Memory B cell (primary cell): ENCODE measurements around the gene RPS6KA5.
"Not testable (repeated sequence)": the region's sequence is repeated elsewhere in the genome, so short reads cannot be mapped to it uniquely, and the experiment has no call there.

Source experiments
- ATAC-seq: fragments of 150-1000 bp; cut with Tn5 transposase; 2 replicates; pipeline ENCODE4 v1.10.0; 2021; ENCODE audit warnings: low read depth, mild to moderate bottlenecking, moderate library complexity
- DNase-seq, 2 donors: peaks; one replicate each; pipeline ENCODE4 v3.0.0; 2022; ENCODE audit warnings: low spot score in 2 of 2
- H3K27ac Mint-ChIP-seq: one replicate; pipeline ENCODE4 v1.8.0; 2022; ENCODE audit warnings: mild to moderate bottlenecking, moderate library complexity, mixed read lengths
- H3K27me3 Mint-ChIP-seq: one replicate; pipeline ENCODE4 v1.8.0; 2022; ENCODE audit warnings: mixed read lengths
- H3K36me3 Mint-ChIP-seq: one replicate; pipeline ENCODE4 v1.8.0; 2022; ENCODE audit warnings: mild to moderate bottlenecking, mixed read lengths
- H3K4me1 Mint-ChIP-seq: one replicate; pipeline ENCODE4 v1.8.0; 2022; ENCODE audit warnings: mixed read lengths
- H3K4me3 Mint-ChIP-seq: one replicate; pipeline ENCODE4 v1.8.0; 2022; ENCODE audit warnings: mild to moderate bottlenecking, moderate library complexity, mixed read lengths
- H3K9me3 Mint-ChIP-seq: one replicate; pipeline ENCODE4 v1.8.0; 2022; ENCODE audit warnings: mixed read lengths

The RPS6KA5 gene

DNA sequence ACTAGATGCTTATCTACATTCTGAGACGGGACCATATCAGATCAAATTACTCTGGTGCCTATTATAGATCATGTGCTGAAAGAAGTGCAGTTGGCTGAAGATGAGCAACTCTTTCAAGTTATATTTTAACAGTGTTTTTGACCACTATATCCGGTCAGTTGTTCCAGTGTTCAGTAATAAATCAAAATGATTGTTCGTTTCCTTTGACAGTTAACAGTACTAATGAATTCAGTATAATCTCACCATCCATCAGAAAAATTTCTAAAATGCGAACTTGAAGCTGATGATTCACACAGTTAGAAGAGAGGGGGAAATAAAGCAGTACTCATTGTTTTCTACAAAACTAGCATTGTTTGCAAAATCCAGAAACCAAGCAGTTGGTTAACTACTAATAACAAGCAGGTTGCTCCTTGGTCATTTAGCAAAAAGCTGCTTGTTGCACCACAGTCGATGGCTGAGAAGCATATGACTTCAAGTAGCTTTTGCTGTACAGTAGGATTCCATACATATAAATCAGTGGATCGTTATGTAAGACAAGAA is 2.3 kb downstream of the RPS6KA5 start:
- no peak overlapping the region for H3K4me3 Mint-ChIP-seq
- H3K27me3 Mint-ChIP-seq: no peaks in the 10 kb centered on the region
- ATAC-seq (no peak), DNase-seq (no peak)
- H3K9me3 Mint-ChIP-seq: no peaks in the 10 kb centered on the region
- no peaks in the 10 kb centered on the region for H3K36me3 Mint-ChIP-seq
- H3K4me1 Mint-ChIP-seq: peaks cover 32% of the 10 kb centered on the region
- no peak overlapping the region for H3K27ac Mint-ChIP-seq

DNA sequence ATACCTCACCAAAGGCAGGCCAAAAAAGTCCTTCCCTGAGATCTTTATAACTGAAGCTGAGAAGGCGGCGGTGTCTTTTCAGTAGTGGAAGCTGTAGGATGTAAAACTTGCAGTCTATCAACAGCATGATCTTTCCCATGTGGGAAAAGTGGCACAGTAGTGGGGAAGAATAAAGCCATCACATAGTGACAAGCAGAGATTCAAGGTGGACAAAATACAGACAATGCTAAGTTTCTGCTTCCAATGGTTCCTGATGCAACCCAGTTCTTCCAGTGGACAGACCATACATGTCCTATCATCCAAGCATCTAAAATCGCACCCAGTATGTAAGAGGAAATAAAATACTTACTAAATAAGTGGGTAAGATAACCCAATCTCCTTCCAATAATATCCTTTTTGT is 4.1 kb downstream of the RPS6KA5 start:
- H3K27ac Mint-ChIP-seq: peak overlapping the region; percentile 35
- H3K27me3 Mint-ChIP-seq: no peaks in the 10 kb centered on the region
- H3K4me3 Mint-ChIP-seq: no peak overlapping the region
- no peaks in the 10 kb centered on the region for H3K9me3 Mint-ChIP-seq
- DNase-seq: no peak
- ATAC-seq: no peak
- H3K4me1 Mint-ChIP-seq: peaks cover 27% of the 10 kb centered on the region
- H3K36me3 Mint-ChIP-seq: no peaks in the 10 kb centered on the region

GRCh38 chr14:91055016-91055415 is 5.4 kb downstream of the RPS6KA5 start:
- Mint-ChIP-seq H3K36me3 (no peaks in the 10 kb centered on the region), H3K27ac (no peak overlapping the region), H3K4me3 (no peak overlapping the region), H3K27me3 (no peaks in the 10 kb centered on the region), H3K9me3 (no peaks in the 10 kb centered on the region), H3K4me1 (peaks cover 27% of the 10 kb centered on the region)
- no peak for ATAC-seq
- no peak for DNase-seq

DNA sequence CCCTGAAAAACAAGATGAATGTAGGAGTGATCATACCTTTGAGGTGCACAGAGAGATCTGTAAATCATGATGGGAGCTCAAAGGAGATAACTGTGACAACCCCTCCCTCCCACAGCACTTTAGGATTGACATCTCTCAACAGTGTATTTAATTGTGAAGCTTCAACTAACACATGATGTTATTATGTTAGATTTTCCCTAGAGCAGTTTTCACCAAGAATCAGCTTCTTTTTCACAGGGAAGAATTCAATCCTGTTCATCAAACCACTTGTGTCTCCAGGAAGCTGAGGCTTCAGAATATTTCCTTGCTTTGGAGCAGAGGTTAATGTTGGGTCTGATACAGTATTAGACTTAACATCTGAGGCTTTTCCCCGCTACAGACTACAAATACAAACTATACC is 11.8 kb downstream of the RPS6KA5 start:
- no peak for DNase-seq
- Mint-ChIP-seq H3K4me3 (no peak overlapping the region), H3K9me3 (no peaks in the 10 kb centered on the region), H3K36me3 (peaks cover 4% of the 10 kb centered on the region), H3K4me1 (peaks cover 29% of the 10 kb centered on the region), H3K27me3 (no peaks in the 10 kb centered on the region), H3K27ac (peak overlapping the region; percentile 17)
- ATAC-seq: no peak

DNA sequence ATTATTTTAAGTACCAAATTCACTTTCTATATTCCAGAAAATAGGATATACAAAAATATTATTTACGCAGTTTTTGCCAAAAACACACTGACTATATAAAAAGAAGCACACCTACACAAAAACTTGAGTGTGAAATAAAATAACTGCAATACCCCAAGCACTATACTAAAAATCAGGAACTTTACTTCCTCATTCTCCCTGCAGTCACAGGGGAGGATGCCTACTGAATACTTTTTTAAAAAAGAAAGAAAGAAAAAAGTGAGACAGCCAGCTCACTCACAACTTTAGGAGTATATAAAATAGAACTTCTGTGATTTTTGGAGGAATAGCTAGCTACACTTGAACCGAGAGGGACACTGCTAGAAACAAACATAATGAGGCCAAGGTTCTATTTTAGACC is 12.2 kb downstream of the RPS6KA5 start:
- H3K36me3 Mint-ChIP-seq: peaks cover 5% of the 10 kb centered on the region
- peak; percentile 70 for ATAC-seq
- no peak for DNase-seq
- H3K27me3 Mint-ChIP-seq: no peaks in the 10 kb centered on the region
- peaks cover 30% of the 10 kb centered on the region for H3K4me1 Mint-ChIP-seq
- H3K9me3 Mint-ChIP-seq: no peaks in the 10 kb centered on the region
- no peak overlapping the region for H3K4me3 Mint-ChIP-seq
- H3K27ac Mint-ChIP-seq: peak overlapping the region; percentile 17

DNA sequence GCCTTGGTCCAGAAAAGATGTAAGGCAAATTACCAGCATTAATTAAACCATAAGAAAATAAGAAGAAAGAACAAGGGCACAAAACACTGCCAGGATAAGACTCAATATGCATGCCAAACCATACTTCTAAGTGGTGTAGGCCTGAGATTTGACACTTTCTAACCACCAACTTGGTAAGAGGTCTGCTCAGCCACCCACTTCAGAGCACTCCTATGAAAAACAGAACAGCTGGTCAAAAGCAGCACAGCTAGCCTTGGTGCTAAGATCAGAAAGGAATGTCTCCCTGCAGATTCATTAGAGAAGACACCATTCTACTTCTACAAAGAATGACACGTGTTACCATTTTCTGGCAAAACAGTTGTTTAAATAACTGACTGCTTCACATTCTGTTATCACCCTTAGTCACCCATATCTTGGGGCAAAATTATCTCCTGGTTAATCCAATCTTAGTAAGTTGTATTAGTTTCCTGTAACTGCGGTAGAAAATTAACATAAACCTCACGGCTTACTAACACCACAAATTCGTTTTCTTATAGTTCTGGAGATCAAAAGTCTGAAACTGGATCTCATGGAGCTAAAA is 13.2 kb downstream of the RPS6KA5 start:
- Mint-ChIP-seq H3K9me3 (no peaks in the 10 kb centered on the region), H3K27ac (peak overlapping the region; percentile 68), H3K27me3 (no peaks in the 10 kb centered on the region), H3K36me3 (peaks cover 5% of the 10 kb centered on the region), H3K4me3 (peak overlapping the region; percentile 40), H3K4me1 (peaks cover 38% of the 10 kb centered on the region)
- ATAC-seq (no peak), DNase-seq (no peak)

- DNase-seq (no peak), ATAC-seq (peak; percentile 21)
- no peak overlapping the region for H3K4me3 Mint-ChIP-seq
- no peaks in the 10 kb centered on the region for H3K27me3 Mint-ChIP-seq
- H3K27ac Mint-ChIP-seq: no peak overlapping the region
- peaks cover 5% of the 10 kb centered on the region for H3K36me3 Mint-ChIP-seq
- no peaks in the 10 kb centered on the region for H3K9me3 Mint-ChIP-seq
- H3K4me1 Mint-ChIP-seq: peaks cover 38% of the 10 kb centered on the region
Observed at GRCh38 chr14:91046488-91047072, 13.9 kb downstream of the RPS6KA5 start.

DNA sequence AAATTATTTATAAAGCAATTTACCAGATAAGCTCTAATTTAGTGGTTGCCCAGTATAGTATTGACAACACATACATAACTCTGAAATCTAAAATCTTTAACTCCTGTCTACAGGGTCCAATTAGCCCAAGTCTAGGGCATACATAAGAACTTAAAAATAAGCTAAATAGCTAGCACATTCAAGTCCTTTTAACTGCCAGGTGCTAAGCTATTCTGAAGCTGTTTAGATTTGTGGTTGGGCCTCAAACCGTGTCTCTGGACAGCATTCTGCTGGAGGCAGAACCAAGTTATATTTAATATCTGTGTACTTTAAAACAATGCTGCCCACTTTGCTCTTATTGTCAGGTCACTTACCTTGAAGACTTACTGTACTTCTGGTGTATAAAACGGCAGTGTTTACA is 19.0 kb downstream of the RPS6KA5 start:
- no peak for DNase-seq
- Mint-ChIP-seq H3K4me3 (no peak overlapping the region), H3K36me3 (peaks cover 14% of the 10 kb centered on the region), H3K9me3 (no peaks in the 10 kb centered on the region), H3K4me1 (peaks cover 48% of the 10 kb centered on the region), H3K27me3 (no peaks in the 10 kb centered on the region), H3K27ac (no peak overlapping the region)
- no peak for ATAC-seq

GRCh38 chr14:91040545-91040944 is 19.9 kb downstream of the RPS6KA5 start:
- H3K27me3 Mint-ChIP-seq: no peaks in the 10 kb centered on the region
- H3K9me3 Mint-ChIP-seq: no peaks in the 10 kb centered on the region
- peaks cover 51% of the 10 kb centered on the region for H3K4me1 Mint-ChIP-seq
- no peak for ATAC-seq
- H3K4me3 Mint-ChIP-seq: no peak overlapping the region
- no peak for DNase-seq
- H3K27ac Mint-ChIP-seq: peak overlapping the region; percentile 66
- peaks cover 14% of the 10 kb centered on the region for H3K36me3 Mint-ChIP-seq

- Mint-ChIP-seq H3K4me1 (peaks cover 53% of the 10 kb centered on the region), H3K36me3 (peaks cover 8% of the 10 kb centered on the region), H3K27ac (no peak overlapping the region), H3K27me3 (no peaks in the 10 kb centered on the region), H3K4me3 (no peak overlapping the region), H3K9me3 (no peaks in the 10 kb centered on the region)
- ATAC-seq: no peak
- no peak for DNase-seq
Observed at GRCh38 chr14:91038439-91038838, 22.0 kb downstream of the RPS6KA5 start.

DNA sequence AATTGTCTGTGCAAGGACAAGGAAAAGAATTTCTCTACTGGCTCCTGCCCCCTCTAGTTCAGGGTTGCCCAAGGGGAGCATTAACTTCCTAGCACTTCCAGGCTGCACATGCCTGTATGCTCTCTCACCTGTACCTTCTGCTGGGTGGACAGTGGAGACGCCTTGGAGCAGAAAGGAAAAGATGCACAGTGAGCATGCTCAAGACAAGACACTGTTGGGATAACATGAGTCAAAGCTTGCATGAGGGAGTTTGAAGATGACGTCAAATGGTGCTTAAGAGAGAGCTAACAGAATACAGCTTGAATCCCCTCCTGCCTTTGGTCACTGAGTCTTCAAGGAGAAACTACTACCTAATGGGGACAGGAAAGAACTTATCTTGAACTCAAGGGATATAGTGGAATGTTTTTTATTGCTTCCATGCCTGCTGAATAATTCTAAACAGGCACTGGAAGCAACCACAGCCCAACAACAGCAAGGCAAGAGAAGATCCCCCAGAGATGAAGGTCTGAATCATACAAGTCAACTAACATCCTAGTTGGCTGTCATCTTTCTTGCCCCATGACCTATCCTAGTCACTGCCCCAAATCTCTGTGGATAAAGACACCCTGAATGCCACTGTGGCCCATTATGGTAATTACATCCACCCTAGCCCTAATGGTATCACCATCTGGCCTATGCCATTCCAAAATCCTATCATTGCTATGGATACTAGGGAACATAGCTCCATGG is 23.5 kb downstream of the RPS6KA5 start:
- H3K4me3 Mint-ChIP-seq: no peak overlapping the region
- H3K27ac Mint-ChIP-seq: peak overlapping the region; percentile 42
- no peaks in the 10 kb centered on the region for H3K9me3 Mint-ChIP-seq
- H3K36me3 Mint-ChIP-seq: peaks cover 8% of the 10 kb centered on the region
- H3K4me1 Mint-ChIP-seq: peaks cover 46% of the 10 kb centered on the region
- DNase-seq (no peak), ATAC-seq (no peak)
- no peaks in the 10 kb centered on the region for H3K27me3 Mint-ChIP-seq

- Mint-ChIP-seq H3K4me1 (peaks cover 48% of the 10 kb centered on the region), H3K4me3 (no peak overlapping the region)
- no peak for ATAC-seq
Observed at GRCh38 chr14:91035855-91036254, 24.6 kb downstream of the RPS6KA5 start.

GRCh38 chr14:91034379-91034778 is 26.1 kb downstream of the RPS6KA5 start:
- H3K27ac Mint-ChIP-seq, H3K9me3 Mint-ChIP-seq, H3K4me3 Mint-ChIP-seq, DNase-seq, H3K27me3 Mint-ChIP-seq, ATAC-seq, H3K36me3 Mint-ChIP-seq: not testable (repeated sequence)
- peaks cover 46% of the 10 kb centered on the region for H3K4me1 Mint-ChIP-seq

More at GRCh38 chr14:91035855-91036254, 24.6 kb downstream of the RPS6KA5 start:
- Mint-ChIP-seq H3K27ac (peak overlapping the region; percentile 42), H3K9me3 (no peaks in the 10 kb centered on the region), H3K27me3 (no peaks in the 10 kb centered on the region), H3K36me3 (peaks cover 8% of the 10 kb centered on the region)
- no peak for DNase-seq

GRCh38 chr14:91032248-91032647 is 28.2 kb downstream of the RPS6KA5 start:
- Mint-ChIP-seq H3K9me3 (no peaks in the 10 kb centered on the region), H3K27ac (no peak overlapping the region), H3K27me3 (no peaks in the 10 kb centered on the region), H3K36me3 (no peaks in the 10 kb centered on the region), H3K4me1 (peaks cover 33% of the 10 kb centered on the region), H3K4me3 (no peak overlapping the region)
- ATAC-seq (no peak), DNase-seq (no peak)
